DOHH2 (cell line): ENCODE measurements around the gene ZSCAN30.

Experiments
- CTCF ChIP-seq: fragments of 200-600 bp; sonication (generic); IDR thresholded peaks from one replicate; pipeline ENCODE4 v1.5.1; 2014; ENCODE audit warnings: antibody characterized with exemption, mild to moderate bottlenecking, low read depth, low read length; ENCODE audit not compliant: poor library complexity, severe bottlenecking
- EZH2phosphoT487 ChIP-seq: fragments of 200-600 bp; sonication (generic); IDR thresholded peaks from 2 replicates; pipeline ENCODE4 v1.6.1; 2017; ENCODE audit warnings: borderline replicate concordance, mild to moderate bottlenecking, antibody characterized with exemption, low read length, moderate library complexity, mixed read lengths

GRCh38 chr18:35322486-35323458 lies 32.7 kb upstream of the ZSCAN30 start:
- TF ChIP-seq CTCF (no peak), EZH2phosphoT487 (no peak)
